Peyer's patch (tissue), 4 donors: ENCODE results near the gene PKIG.

Experiments
- CTCF ChIP-seq, 6 experiments: fragments of 450-650 bp in 4 of 6; fragments of 200-600 bp in 2 of 6; sonication (generic) in 1 of 6; IDR thresholded peaks; one replicate each; pipeline ENCODE4 v1.5.1; 2017 to 2019; ENCODE audit warnings: antibody characterized with exemption in 6 of 6, mild to moderate bottlenecking in 3 of 6, moderate library complexity in 1 of 6
- POLR2A ChIP-seq, 2 donors: fragments of 450-650 bp; IDR thresholded peaks; one replicate each; pipeline ENCODE4 v1.5.1; 2017; ENCODE audit warnings: antibody characterized with exemption in 2 of 2, mild to moderate bottlenecking in 2 of 2, moderate library complexity in 2 of 2

GRCh38 chr20:44596010-44596409 is 13.6 kb downstream of the PKIG start:
- TF ChIP-seq CTCF (IDR thresholded peaks at IDR 0.05) (no peak), POLR2A (IDR thresholded peaks at IDR 0.05) (no peak)
